Stimulated activated CD4-positive, alpha-beta T cell treated with anti-CD3 and anti-CD28 coated beads, Interleukin-1b, Interleukin-23, amount 100 ng/mL, for 4 hours (primary cell): Measurements from ENCODE around the gene TNRC18.
A peak's percentile ranks its signal among the peaks of the same experiment; 100 is the strongest.

Experiments used
- DNase-seq, 2 donors: peaks; one replicate each; pipeline ENCODE4 v3.0.0-alpha.2; 2020; ENCODE audit warnings: low read depth in 2 of 2

Gene TNRC18

DNA sequence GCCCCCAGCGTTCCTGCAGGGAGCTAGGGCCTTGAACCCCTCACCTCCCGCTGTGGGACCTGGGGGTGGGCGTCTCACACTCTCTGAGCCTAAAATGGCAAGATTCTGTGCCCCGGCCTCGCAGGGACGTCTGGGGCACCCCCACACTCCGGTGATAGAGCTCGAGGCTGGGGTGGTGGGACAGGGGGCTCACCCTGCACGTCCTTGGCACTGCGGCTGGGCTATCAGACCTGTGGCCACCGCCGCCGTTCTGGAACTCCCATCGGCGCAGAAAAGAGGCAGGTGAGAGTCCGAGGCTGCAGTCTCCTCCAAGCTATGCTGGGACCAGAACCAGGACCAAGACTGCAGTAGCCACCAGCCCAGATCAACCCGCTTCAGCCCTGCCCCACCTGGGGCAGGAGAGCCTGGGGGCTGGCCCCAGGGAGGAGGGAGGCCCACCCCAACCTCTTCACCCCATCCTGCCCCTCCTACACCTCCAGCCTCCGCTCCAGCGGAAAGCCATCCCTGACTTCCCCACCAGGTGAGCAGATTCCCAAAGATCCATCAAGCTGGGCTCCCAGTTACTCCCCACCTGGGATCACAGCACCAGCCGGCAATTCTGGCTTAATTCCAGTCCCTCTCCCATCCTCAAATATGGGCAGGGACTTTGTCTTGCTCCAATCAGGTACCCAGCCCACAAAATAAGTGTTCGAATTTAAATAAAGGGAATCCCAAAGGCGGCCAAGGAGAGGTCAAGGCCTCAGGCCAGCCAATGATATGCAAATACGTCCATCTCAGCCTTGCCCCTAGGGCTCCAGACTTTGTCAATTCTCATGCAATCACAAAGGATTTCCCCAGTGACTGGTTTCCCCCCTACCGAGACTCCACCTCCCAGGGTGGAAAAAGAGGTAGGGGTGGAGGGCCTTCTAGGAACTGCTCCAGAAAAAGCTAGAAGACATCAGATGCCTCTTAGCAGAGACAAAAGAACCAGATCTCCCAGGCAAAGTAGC is 16.4 kb downstream of the TNRC18 start:
- DNase-seq = no peak

DNA sequence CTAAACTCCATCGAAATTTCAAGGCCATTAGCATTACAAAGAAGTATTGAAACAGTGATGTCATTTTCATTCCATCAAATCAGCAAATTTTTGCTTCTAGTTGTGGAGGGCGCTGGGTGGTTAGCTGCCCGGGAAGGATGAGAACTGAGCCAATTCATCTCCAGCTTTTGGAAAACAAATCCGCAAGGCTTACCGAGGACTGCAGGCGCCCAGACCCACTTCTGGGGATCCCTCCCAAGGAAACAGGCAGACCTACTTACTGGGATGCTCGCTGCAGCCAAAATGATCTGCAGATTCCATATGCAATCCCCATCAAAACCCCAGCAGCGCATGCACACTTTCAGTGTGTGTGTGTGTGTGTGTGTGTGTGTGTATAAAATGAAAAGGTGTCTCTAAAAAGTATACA is 19.2 kb downstream of the TNRC18 start:
- DNase-seq = no peak

DNA sequence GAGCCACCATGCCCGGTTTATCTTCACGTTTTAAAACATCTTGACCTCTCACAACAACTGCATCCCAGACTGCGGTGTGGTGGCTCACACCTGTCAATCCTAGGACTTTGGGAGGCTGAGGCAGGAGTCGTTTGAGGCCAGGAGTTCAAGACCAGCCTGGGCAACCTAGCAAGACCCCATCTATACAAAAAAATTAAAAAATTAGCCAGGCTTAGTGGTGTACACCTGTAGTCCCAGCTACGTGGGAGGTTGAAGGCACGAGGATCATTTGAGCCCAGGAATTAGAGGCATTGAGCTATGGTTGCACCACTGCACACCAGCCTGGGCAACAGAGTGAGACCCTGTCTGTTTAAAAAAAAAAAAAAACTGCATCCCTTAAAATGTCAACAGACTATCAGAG is 20.2 kb downstream of the TNRC18 start:
- no peak for DNase-seq

DNA sequence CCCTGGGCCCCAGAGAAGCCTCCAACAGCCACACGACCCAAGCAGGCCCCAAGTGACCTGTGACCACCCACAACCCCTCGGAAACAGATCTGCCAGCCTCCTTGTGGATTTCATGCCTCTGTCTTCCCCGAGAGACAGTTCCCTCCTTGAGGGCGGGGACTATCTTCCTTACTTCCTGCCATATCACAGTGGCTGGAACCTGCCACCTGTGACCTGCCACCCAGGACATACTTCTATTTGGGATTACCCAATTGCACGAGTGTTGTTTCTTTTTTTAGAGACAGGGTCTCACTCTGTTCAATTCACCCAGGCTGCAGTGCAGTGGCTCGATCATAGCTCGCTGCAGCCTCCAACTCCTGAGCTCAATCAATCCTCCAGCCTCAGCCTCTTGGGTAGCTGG is 25.9 kb downstream of the TNRC18 start:
- DNase-seq = no peak

DNA sequence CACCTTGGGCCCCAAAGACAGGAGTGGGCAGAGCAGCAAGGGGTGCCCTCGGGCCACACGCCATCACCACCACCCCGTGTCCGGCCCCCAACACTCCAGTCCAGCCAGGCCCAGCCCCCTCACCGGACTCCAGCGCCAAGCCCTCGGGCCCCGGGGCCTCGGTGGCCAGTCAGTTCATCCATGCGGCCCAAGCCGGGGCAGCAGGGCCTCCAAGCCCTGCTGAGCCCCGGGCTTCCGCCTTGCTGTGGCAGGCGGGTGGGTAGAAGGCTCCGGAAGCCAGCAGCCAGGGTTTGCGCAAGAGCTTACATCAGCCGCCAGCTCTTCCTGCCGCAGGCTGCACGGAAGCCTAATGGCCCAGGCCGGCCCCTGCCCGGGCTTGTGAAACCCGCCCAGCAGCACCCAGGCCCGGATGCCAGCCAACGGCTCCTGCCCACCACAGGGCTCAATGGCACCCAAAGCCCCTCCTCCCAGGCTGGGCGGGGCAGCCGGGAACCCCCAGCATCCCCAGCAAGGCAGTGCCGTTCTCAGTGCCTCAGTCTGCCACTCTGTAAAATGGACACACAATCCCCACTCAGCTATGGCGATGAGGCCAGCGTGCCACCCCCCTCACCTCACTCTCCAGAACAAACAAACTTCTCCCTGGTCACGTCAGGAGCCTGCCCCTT is 26.5 kb downstream of the TNRC18 start:
- DNase-seq = peak; percentile 64 to 71

DNA sequence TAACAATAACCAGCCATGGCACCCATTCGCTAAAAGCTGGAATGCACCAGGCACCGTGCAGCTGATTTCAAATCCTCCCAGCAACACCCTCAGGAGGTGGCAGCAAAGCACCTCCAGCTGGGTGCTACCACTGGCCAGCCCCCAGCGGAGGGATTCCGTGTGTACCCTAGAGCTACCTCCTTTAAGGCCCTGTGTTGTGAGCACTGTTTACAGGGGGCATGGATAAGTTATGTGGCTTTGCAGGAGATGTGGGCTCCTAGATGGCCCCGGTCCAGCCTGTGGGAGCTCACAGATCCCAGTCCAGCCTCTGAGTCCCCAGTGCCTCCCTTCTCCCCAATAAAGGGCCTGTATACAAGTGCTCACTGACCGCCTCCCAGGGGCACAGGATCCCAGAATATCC is 27.1 kb downstream of the TNRC18 start:
- peak; percentile 37 to 40 for DNase-seq

DNA sequence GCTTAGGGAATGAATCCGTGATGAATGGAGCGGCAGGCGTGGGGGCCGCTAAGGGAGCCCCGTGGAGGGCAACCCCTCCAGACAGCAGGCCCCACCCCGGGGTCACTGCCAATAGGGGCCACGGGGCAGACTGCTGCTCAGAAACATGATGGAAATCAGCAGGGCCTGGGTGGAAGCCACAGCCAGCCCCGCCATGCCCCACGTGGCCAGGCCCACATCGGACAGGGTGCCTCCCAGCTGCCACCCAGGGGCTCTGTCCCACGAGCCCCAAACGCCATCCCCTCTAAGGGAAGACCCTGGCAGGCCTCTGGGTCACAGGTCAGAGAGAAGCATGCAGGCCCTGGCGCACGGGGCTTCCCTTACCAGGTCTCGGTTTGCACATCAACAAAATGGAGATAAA is 28.4 kb downstream of the TNRC18 start:
- DNase-seq = no peak

DNA sequence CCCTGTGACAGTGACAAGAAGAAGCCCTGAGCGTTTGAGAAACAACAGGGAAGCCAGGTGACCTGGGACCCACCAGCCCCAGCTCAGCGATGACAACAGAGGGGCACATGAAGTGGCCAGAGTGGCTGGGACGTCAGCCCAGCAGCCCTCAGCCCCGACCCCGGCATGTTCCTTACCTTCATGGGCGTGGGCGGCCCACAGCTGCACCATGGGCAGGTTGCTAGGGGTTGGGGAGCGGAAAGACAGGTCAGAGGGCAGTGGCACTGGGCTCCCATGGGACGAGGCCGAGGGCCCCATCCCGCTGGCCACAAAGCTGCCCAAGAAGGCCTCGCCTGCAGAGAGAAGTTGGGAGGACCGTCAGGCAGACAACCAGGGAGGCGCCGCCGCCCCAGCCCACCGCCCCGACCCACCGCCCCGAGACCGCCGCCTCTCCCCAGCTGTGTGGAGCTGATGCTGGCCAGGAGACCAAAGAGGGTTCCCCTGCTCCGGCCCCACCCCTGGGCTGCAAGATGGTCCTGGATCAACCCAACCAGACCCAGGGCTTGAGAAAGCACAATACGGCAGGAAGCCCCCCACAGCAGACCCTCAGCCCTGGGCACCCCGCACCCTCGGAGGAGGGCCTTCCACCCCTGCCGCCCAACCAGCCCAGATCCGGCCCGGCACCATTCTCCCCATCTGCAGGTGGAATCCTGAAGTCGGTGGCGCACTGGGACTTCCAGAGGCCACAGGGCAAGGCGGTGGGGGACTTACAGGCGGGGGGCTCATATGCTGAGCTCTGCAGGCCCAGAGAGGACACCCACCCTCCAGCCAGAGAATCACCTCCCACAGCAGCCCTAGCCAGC is 29.1 kb downstream of the TNRC18 start:
- DNase-seq = no peak

DNA sequence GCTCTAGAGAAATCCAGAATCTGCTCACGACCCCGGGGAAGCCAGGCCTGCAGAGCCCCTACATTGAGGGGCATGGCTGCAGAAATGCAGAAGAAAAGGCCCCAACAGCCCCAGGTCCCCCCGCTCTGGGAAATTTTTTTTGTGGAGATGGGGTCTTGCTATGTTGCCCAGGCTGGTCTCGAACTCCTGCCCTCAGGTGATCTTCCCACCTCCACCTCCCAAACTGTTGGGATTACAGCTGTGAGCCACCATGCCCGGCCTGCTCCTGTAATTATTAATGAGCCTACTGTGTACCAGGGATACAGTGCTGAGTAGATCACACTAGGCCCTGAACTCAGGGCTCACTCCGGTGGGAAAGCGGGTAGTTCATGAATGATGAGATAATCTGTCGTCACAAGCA is 29.9 kb downstream of the TNRC18 start:
- no peak for DNase-seq

DNA sequence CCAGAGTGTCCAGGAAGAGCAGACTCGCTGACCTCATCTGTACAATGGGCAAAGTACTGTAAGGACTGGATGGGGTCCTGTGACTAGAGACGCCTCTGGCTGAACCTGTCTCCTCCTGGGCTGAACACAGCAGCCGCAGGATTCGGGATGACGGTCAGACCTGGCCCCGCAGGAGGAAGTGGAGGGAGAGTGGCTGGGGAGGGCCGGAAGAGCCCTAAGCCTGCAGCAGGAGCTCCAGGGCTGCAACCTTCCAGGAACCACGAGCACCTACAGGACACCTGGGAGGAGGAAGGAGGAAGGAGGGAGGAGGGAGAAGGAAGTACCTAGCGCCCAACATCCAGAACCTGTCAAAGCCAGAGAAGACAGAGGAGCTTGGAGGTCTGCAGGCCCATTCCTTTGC is 30.3 kb downstream of the TNRC18 start:
- DNase-seq = no peak

DNA sequence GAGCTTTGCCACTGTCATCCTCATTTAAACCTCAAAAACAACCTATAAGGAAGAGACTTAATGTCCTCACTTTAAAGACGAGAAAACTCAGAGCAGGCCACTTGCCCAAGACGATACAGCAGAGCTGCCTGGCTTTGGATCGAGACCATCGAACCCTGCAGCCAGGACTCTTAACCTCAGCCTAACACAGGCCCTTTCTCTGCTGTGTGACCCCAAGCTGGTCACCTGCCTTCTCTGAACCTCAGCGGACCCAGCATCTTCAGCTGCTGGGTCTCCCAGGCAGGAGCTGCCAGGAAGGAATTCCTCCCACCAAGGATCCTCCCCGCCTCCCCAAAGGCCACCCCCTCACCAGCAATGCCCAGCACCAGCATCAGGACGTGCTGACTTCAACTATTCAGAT is 32.7 kb downstream of the TNRC18 start:
- DNase-seq = no peak

DNA sequence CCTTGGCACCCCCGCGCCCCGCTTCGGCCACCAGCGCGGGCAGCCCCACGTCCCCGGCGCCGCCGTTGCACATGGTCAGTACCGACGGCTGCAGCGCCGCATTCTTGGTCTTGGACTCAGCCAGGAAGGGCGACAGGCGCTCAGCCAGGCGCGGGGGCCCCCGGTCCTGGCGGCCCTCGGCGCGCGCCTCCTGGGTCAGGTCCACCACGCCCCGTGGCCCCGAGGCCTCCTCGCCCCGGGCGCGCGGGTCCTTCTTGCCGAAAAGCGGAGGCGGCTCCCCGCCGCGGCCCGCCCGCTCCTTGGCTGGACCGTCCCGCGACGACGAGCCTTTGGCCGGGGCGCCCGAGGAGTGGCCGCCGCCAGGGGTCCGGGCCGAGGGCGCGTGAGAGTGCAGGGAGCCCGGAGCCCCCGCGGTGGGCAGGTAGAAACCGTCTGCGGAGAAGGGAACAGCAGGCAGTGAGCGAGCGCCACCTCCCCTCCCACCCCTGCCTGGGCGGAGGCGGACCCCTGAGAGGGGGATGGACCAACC is 34.7 kb downstream of the TNRC18 start:
- DNase-seq = no peak

DNA sequence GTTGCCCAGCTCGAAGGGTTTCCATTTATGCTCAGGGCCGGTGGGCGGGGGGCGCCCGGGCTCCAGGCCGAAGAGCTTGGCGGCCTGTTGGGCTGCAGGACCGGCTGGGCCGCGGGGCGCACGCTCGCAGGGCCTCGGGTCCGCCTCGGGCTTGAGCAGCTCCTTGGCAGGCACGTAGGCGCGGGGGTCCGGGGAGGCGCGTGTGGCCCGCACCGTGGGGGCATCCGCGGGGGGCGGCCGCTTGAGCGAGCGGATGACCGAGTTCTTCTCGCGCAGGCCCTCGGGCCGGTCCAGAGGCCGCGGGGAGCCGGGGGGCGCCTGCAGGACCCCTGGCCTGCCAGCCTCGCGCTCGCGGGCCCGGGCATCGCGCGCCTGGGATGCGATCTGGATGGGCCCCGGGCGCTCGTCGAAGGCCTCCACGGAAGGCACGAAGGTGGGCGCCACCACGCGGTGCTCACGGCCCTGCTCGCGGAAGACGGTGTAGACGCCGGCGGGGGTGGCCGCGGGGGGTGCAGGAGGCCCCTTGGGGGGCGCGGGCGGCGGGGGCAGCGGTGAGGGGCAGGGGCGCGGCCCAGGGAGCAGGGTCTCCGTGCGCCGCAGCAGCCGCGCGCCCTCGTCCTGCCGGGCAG is 35.2 kb downstream of the TNRC18 start:
- no peak for DNase-seq

DNA sequence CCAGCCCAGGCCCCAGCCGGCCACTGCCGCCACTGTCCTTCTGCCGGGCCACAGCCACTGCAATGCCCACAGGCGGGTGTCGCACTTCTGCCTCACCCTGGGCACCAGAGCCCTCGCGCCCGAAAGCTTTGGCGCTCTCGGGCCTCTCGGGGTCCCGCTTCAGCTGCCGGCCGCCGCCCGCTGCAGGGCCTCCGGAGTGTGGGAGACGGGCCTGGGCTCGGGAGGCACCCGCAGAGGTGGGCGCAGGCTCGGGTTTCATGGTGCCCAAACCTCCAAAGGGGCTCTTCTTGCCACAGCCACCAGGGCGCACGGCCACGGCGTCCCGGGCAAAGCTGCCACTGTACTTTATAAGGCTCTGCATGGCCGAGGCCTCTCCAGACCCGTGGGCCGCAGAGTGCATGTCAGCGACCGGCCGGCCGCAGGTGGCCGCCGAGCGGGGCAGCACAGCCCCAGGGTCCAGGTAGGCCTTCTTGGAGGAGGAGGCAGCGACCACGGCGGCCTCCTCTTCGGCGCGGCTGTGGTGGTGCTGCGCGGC is 35.9 kb downstream of the TNRC18 start:
- no peak for DNase-seq

DNA sequence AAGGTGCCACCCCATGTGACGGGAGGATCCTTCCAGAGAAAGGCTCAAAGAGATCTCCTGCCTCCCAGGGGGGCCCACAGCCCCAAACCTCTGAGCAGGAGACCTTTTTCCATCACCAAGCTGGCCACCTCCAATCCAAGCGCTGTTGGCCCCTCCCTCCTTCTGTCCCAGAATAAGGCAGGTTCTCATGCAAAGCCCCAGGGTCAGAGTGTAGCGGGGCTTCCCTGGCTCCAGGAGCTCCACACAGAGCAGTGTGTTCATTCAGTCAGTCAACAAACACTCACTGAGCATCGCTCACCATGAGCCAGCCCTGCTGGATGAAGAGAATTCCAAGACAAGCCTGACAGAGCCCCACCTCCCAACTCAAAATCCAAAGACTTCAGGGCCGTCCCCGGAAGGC is 39.0 kb downstream of the TNRC18 start:
- DNase-seq = no peak

DNA sequence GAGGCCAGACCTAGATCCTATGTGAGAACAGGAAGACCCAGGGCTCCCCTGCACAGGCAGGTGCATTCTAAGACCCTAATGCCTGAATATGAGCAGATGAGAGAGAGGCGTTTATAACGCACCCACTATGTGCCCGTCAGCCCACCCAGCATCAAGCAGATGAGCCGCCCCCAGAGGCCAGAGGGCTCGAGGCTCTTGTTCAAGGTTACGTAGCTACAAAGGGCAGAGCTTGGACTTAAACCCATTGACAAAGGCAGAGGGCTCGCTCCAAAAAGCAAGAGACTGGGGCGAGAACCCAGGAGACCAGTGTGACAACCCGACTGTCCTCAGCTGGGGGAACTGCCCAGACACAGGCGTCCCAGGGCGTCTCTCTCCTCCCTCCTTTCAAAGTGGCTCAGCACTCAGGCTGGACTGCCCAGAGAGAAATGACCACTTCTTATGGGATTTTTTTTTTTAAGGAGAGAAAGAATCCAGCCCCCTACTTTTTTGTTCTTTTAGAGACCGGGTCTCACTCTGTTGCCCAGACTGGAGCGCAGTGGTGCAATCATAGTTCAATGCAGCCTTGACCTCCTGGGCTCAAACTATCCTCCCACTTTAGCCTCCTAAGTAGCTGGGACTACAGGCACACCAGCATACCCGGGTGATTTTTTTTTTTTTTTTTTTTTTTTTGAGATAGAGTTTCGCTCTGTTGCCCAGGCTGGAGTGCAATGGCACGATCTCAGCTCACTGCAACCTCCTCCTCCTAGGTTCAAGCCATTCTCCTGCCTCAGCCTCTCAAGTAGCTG is 40.1 kb downstream of the TNRC18 start:
- DNase-seq = no peak

DNA sequence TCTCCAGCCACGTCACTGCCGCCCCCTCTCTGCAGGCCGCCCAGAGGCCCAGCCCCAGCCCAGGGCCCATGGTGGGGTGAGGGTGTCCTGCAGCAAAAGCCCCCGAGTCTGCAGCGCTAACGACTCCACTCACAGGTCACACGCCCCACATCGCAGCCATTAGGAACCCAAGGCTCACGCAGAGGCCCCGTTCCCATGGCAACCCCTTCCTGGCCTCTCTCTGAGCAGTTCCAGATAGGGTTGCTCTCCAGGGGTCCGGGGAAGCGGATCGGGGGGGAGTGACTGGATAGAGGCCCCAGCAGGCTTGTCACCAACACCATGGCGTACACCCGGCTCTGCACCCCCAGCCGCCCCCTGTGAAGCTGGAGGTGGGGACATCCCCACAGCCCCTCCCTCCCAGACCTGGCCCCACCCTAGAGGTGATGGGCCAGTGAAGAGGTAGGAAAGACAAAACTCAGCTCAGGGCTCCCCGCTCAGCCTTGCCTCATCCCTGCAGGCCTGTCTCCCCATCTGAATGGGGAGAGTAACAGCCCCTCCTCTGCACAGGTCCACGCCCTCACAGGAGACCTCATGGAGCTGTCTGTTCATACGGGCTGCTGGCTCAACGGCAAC is 41.2 kb downstream of the TNRC18 start:
- DNase-seq = no peak

DNA sequence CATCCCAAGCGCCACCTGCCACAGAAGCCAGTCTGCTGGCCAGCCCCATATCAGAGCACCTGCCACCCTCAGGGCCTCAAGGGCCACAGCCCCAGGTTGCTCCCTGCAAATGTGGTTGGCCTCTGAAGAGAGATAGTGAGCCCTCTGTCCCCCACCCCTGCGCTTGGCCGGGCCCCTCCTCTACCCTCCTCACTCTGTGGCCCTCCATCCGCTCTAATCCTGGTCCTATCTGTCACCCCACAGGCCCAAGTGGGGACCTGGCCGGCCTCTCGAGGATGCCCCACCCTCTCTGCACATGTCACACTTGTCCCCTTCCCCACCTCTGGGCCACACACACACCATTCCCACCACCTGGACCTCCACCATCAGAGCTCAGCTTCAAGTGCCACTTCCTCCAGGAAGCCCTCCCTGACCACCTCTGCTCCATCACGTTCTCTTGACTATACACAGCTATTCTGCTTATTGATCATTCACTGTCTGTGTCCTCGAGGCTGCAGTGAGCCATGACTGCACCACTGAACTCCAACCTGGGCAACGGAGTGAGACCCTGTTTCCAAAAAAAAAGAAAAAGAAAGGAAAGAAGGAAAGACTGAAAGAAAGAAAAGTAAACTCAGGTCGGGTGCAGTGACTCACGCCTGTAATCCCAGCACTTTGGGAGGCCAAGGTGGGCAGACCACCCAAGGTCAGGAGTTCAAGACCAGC is 42.4 kb downstream of the TNRC18 start:
- DNase-seq = no peak

DNA sequence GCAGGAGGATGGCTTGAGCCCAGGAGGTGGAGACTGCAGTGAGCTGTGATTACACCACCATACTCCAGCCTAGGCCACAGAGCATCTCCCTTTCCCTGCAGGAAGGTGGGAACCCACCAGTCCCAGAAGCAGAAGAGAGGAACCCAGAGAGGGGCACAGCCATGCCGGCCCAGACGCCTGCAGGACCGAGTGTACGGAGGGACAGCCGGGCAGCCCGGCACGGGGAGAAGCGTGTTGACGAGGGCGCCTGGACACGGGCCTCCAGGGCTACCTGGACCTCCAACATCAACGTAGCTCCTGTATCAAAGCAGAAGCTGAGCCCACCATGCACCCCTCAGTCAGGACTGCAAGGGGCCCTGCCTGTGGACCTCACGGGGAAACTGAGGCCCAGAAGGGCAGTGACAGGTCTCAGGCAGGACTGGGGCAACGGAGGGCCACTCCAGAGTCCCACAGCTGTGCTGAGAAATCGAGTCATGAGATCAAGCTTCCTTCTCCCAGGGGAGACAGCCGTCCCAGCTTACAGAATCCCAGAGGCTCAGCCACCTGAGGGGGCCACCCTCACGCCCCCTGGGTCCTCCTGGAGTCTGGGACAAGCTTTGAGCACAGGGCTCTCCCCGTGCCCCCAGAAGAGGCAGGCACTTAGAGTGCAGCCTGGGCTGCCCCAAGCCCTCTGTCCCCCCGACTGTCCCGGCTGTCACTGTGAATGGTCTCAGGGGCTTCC is 43.1 kb downstream of the TNRC18 start:
- DNase-seq = no peak
